OCI-LY7 (cell line): ENCODE measurements around the gene PTX4.

ENCODE experiments used
- EZH2phosphoT487 ChIP-seq: fragments of 200-600 bp; sonication (generic); IDR thresholded peaks from 2 replicates; pipeline ENCODE4 v1.6.1; 2018; ENCODE audit warnings: low read depth, borderline replicate concordance, mild to moderate bottlenecking, mixed run types, antibody characterized with exemption, low read length, moderate library complexity, mixed read lengths
- TF ChIP-seq, protein P1 (sequence below): fragments of 200-600 bp; sonication (generic); conservative IDR thresholded peaks from 2 replicates; pipeline ENCODE4 v1.5.1; 2014; ENCODE audit warnings: mild to moderate bottlenecking, antibody characterized with exemption, low read length, moderate library complexity, mixed read lengths

DNA sequence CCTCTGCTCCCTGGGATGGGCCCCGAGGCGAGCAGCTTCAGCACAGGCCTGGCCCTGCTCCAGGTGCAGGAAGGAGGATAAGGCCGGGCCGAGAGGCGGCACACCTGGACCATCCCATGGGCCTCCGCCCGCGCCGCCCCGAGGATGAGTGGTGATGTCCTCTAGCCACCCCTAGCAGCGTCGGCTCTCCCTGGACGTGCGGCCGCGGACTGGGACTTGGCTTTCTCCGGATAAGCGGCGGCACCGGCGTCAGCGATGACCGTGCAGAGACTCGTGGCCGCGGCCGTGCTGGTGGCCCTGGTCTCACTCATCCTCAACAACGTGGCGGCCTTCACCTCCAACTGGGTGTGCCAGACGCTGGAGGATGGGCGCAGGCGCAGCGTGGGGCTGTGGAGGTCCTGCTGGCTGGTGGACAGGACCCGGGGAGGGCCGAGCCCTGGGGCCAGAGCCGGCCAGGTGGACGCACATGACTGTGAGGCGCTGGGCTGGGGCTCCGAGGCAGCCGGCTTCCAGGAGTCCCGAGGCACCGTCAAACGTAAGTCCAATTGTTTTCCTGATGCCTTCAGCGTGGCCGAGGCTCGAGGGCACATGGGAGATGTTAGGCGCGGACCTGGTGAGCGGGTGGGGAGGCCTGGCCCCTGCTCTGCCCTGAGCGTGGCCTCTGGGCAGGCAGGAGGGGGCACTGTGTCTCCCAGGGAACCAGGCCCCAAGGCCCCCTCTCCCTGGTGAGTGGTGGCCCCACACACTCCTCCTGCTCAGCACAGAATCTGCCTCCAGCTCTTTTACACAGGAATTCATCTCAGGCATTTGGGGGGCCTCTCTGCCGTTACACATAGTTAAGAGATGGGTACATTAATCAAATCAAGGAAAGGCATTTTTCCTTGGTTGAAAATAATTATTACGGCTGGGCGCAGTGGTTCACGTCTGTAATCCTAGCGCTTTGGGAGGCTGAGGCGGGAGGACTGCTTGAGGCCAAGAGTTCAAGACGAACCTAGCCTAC is 45.6 kb upstream of the PTX4 start:
- TF ChIP-seq, protein P1, sequence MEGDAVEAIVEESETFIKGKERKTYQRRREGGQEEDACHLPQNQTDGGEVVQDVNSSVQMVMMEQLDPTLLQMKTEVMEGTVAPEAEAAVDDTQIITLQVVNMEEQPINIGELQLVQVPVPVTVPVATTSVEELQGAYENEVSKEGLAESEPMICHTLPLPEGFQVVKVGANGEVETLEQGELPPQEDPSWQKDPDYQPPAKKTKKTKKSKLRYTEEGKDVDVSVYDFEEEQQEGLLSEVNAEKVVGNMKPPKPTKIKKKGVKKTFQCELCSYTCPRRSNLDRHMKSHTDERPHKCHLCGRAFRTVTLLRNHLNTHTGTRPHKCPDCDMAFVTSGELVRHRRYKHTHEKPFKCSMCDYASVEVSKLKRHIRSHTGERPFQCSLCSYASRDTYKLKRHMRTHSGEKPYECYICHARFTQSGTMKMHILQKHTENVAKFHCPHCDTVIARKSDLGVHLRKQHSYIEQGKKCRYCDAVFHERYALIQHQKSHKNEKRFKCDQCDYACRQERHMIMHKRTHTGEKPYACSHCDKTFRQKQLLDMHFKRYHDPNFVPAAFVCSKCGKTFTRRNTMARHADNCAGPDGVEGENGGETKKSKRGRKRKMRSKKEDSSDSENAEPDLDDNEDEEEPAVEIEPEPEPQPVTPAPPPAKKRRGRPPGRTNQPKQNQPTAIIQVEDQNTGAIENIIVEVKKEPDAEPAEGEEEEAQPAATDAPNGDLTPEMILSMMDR = no peak
- TF ChIP-seq EZH2phosphoT487 = no peak
